MM.1S (cell line): ENCODE data around the gene C3orf70.

ENCODE experiments used
- DNase-seq: peaks from one replicate; pipeline ENCODE4 v3.0.0-alpha.2; 2015
- H2AFZ ChIP-seq: fragments of 300-600 bp; sonication (generic); 2 replicates; pipeline ENCODE4 v1.6.0; 2016; ENCODE audit warnings: antibody characterized with exemption, low read length
- H3F3A ChIP-seq: fragments of 300-600 bp; sonication (generic); 2 replicates; pipeline ENCODE4 v1.6.1; 2016; ENCODE audit warnings: mild to moderate bottlenecking, antibody characterized with exemption, low read length, moderate library complexity, mixed read lengths; ENCODE audit not compliant: insufficient read depth
- H3K27ac ChIP-seq: fragments of 300-600 bp; sonication (generic); 2 replicates; pipeline ENCODE4 v1.5.1; 2016; ENCODE audit warnings: mild to moderate bottlenecking, low read length
- H3K27me3 ChIP-seq: fragments of 300-600 bp; sonication (generic); replicated peaks from 2 replicates; pipeline ENCODE4 v1.6.0; 2016; ENCODE audit warnings: low read length; ENCODE audit not compliant: insufficient read depth
- H3K36me3 ChIP-seq: fragments of 300-600 bp; sonication (generic); replicated peaks from 2 replicates; pipeline ENCODE4 v1.6.1; 2016; ENCODE audit warnings: mild to moderate bottlenecking, low read length, mixed read lengths; ENCODE audit not compliant: insufficient read depth
- H3K4me1 ChIP-seq: fragments of 300-600 bp; sonication (generic); 2 replicates; pipeline ENCODE4 v1.6.1; 2016; ENCODE audit warnings: low read length, mixed read lengths
- H3K4me2 ChIP-seq: fragments of 300-600 bp; sonication (generic); 2 replicates; pipeline ENCODE4 v1.6.0; 2016; ENCODE audit warnings: low read depth, low read length
- H3K4me3 ChIP-seq: fragments of 300-600 bp; sonication (generic); 2 replicates; pipeline ENCODE4 v1.5.1; 2016; ENCODE audit warnings: low read length, mixed read lengths
- H3K79me2 ChIP-seq: fragments of 300-600 bp; sonication (generic); 2 replicates; pipeline ENCODE4 v1.6.1; 2016; ENCODE audit warnings: mixed run types, low read length, mixed read lengths
- H3K9ac ChIP-seq: fragments of 300-600 bp; sonication (generic); 2 replicates; pipeline ENCODE4 v1.6.1; 2016; ENCODE audit warnings: low read length, mixed read lengths
- H3K9me2 ChIP-seq: fragments of 300-600 bp; sonication (generic); replicated peaks from 2 replicates; pipeline ENCODE4 v1.6.1; 2016; ENCODE audit warnings: mild to moderate bottlenecking, low read length, mixed read lengths; ENCODE audit not compliant: insufficient read depth
- H3K9me3 ChIP-seq: fragments of 300-600 bp; sonication (generic); replicated peaks from 2 replicates; pipeline ENCODE4 v1.6.1; 2016; ENCODE audit warnings: mild to moderate bottlenecking, low read length, mixed read lengths; ENCODE audit not compliant: insufficient read depth
- H4K20me1 ChIP-seq: fragments of 300-600 bp; sonication (generic); 2 replicates; pipeline ENCODE4 v1.6.1; 2016; ENCODE audit warnings: mild to moderate bottlenecking, low read length, moderate library complexity, mixed read lengths; ENCODE audit not compliant: insufficient read depth
- CTCF ChIP-seq: fragments of 300-600 bp; sonication (generic); IDR thresholded peaks from 2 replicates; pipeline ENCODE4 v1.5.1; 2016; ENCODE audit warnings: antibody characterized with exemption, low read length, mixed read lengths
- EZH2 ChIP-seq: fragments of 300-600 bp; sonication (generic); optimal IDR thresholded peaks from 2 replicates; pipeline ENCODE3; 2017; ENCODE audit warnings: low read depth, mild to moderate bottlenecking, antibody characterized with exemption, low read length, mixed read lengths
- EZH2phosphoT487 ChIP-seq: fragments of 300-600 bp; sonication (generic); IDR thresholded peaks from 2 replicates; pipeline ENCODE4 v1.6.1; 2018; ENCODE audit warnings: antibody characterized with exemption, low read length

The C3orf70 gene

GRCh38 chr3:185134509-185134908, 18.4 kb downstream of the C3orf70 start:
- no peak overlapping the region for H3K4me2 ChIP-seq

GRCh38 chr3:185131602-185132256, 21.1 kb downstream of the C3orf70 start:
- Histone ChIP-seq H3K27ac (no peak overlapping the region), H3K4me2 (no peak overlapping the region), H2AFZ (no peak overlapping the region), H3K27me3 (no peaks in the 10 kb centered on the region), H3K9ac (no peak overlapping the region), H3K4me3 (no peak overlapping the region), H3F3A (no peaks in the 10 kb centered on the region), H3K9me3 (no peaks in the 10 kb centered on the region), H3K36me3 (no peaks in the 10 kb centered on the region), H3K79me2 (no peaks in the 10 kb centered on the region), H3K4me1 (no peaks in the 10 kb centered on the region), H4K20me1 (no peaks in the 10 kb centered on the region), H3K9me2 (no peaks in the 10 kb centered on the region)
- TF ChIP-seq EZH2phosphoT487 (no peak), EZH2 (no peak), CTCF (no peak)
- DNase-seq, result no peak

More at GRCh38 chr3:185134509-185134908, 18.4 kb downstream of the C3orf70 start:
- Histone ChIP-seq H3K27me3 (no peaks in the 10 kb centered on the region), H3K9me2 (no peaks in the 10 kb centered on the region), H4K20me1 (no peaks in the 10 kb centered on the region), H3K9me3 (no peaks in the 10 kb centered on the region), H3K4me1 (no peaks in the 10 kb centered on the region), H3K9ac (no peak overlapping the region), H3K79me2 (0 out of 2 replicates have a peak, but pooled peaks cover 4% of the 10 kb centered on the region), H3F3A (no peaks in the 10 kb centered on the region), H3K36me3 (no peaks in the 10 kb centered on the region), H3K4me3 (no peak overlapping the region), H2AFZ (no peak overlapping the region), H3K27ac (no peak overlapping the region)
- TF ChIP-seq CTCF (no peak), EZH2 (no peak), EZH2phosphoT487 (no peak)
- no peak for DNase-seq

DNA sequence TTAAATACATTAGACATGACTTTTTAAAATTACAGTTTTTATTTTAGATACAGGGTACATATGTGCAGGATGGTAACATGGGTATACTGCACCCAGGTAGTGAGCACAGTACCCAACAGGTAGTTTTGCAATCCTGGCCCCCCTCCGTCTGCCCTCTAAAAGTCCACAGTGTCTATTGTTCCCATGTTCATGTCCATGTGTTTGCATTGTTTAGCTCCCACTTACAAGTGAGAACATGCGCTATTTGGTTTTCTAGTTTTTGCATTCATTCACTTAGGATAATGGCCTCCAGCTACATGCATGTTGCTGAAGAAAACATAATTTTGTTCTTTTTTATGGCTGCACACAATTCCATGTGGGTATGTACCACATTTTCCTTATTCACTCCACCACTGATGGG, 23.8 kb downstream of the C3orf70 start:
- no peaks in the 10 kb centered on the region for H3K9me2 ChIP-seq
- no peaks in the 10 kb centered on the region for H3K27me3 ChIP-seq
- H3K4me2 ChIP-seq, result no peak overlapping the region
- H4K20me1 ChIP-seq, result no peaks in the 10 kb centered on the region
- no peaks in the 10 kb centered on the region for H3F3A ChIP-seq
- H3K36me3 ChIP-seq, result no peaks in the 10 kb centered on the region
- H3K9ac ChIP-seq, result no peak overlapping the region
- TF ChIP-seq EZH2 (no peak), EZH2phosphoT487 (no peak), CTCF (no peak)
- H3K4me3 ChIP-seq, result no peak overlapping the region
- H3K4me1 ChIP-seq, result no peaks in the 10 kb centered on the region
- H3K27ac ChIP-seq, result no peak overlapping the region
- no peak overlapping the region for H2AFZ ChIP-seq
- H3K9me3 ChIP-seq, result no peaks in the 10 kb centered on the region
- no peaks in the 10 kb centered on the region for H3K79me2 ChIP-seq
- DNase-seq, result no peak
